ENCODE data around the gene ZNF408. TPM values are rescaled to one million over a fixed set of nuclear protein-coding genes. Genes with fewer than 3 reads are reported as not detected.
"Not testable (repeated sequence)": the region's sequence is repeated elsewhere in the genome, so short reads cannot be mapped to it uniquely, and the experiment has no call there.

The ZNF408 gene
- total RNA-seq, 1 donor from 2014 or later, result 14.9 TPM

DNA sequence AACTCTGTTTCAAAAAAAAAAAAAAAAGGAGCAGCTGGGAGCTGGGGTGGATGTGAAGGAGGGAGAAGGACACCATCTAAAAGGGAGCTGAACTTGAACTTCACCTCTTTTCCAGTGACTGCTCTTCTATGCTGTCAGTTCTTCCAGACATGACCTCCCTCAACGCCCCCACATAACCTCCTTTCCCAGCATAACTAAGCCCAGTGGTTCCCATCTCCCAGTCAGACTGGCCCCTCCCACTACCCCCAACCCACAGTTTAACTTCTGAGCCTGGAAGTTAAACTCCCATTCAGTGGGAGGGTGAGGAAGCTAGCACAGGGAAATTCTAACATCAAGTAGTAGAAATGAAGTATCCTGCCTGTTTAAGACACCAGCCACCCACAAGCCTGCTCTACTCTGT is 2.2 kb upstream of the ZNF408 start:
- H3K4me3 Mint-ChIP-seq, result peak overlapping the region; percentile 62
- no peaks in the 10 kb centered on the region for H3K9me3 Mint-ChIP-seq
- no peaks in the 10 kb centered on the region for H3K27me3 Mint-ChIP-seq
- peaks cover 33% of the 10 kb centered on the region for H3K4me1 Mint-ChIP-seq (ENCODE audit: unreplicated experiment)
- no peak for DNase-seq (ENCODE audit: extremely low spot score, unreplicated experiment)
- TF ChIP-seq, protein P1, sequence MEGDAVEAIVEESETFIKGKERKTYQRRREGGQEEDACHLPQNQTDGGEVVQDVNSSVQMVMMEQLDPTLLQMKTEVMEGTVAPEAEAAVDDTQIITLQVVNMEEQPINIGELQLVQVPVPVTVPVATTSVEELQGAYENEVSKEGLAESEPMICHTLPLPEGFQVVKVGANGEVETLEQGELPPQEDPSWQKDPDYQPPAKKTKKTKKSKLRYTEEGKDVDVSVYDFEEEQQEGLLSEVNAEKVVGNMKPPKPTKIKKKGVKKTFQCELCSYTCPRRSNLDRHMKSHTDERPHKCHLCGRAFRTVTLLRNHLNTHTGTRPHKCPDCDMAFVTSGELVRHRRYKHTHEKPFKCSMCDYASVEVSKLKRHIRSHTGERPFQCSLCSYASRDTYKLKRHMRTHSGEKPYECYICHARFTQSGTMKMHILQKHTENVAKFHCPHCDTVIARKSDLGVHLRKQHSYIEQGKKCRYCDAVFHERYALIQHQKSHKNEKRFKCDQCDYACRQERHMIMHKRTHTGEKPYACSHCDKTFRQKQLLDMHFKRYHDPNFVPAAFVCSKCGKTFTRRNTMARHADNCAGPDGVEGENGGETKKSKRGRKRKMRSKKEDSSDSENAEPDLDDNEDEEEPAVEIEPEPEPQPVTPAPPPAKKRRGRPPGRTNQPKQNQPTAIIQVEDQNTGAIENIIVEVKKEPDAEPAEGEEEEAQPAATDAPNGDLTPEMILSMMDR (conservative IDR thresholded peaks at IDR 0.05), result no peak
- H3K27ac Mint-ChIP-seq, result peak overlapping the region; percentile 85
- H3K36me3 Mint-ChIP-seq, result peaks cover 5% of the 10 kb centered on the region

DNA sequence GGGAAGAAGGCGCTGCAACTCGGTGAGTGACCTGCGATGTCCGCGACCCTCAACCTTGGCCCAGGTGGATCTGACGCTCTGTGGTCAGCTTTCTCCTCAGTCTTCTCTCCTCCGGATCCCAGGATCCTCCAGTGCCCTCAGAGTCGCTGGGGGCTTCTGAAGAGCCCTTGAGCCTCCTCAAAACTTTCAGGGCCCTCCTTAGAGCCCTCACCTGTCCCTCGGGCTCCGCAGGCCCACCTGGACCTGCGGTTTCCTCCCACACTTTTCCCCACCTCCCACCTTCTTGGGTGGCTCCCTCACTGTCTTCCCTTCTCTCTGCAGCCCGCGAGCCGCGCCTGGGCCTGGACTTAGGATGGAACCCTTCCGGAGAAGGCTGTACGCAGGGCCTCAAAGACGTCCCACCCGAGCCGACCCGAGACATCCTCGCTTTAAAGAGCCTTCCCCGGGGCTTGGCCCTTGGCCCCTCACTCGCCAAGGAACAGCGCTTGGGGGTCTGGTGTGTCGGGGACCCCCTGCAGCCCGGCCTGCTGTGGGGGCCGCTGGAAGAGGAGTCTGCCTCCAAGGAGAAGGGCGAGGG is 335 bp downstream of the ZNF408 start:
- DNase-seq (ENCODE audit: extremely low spot score, unreplicated experiment), result no peak
- peaks cover 5% of the 10 kb centered on the region for H3K36me3 Mint-ChIP-seq
- no peaks in the 10 kb centered on the region for H3K27me3 Mint-ChIP-seq
- H3K27ac Mint-ChIP-seq, result peak overlapping the region; percentile 99
- peak overlapping the region; percentile 100 for H3K4me3 Mint-ChIP-seq
- no peaks in the 10 kb centered on the region for H3K9me3 Mint-ChIP-seq
- TF ChIP-seq, protein P1 (conservative IDR thresholded peaks at IDR 0.05), result no peak
- peaks cover 26% of the 10 kb centered on the region for H3K4me1 Mint-ChIP-seq (ENCODE audit: unreplicated experiment)

DNA sequence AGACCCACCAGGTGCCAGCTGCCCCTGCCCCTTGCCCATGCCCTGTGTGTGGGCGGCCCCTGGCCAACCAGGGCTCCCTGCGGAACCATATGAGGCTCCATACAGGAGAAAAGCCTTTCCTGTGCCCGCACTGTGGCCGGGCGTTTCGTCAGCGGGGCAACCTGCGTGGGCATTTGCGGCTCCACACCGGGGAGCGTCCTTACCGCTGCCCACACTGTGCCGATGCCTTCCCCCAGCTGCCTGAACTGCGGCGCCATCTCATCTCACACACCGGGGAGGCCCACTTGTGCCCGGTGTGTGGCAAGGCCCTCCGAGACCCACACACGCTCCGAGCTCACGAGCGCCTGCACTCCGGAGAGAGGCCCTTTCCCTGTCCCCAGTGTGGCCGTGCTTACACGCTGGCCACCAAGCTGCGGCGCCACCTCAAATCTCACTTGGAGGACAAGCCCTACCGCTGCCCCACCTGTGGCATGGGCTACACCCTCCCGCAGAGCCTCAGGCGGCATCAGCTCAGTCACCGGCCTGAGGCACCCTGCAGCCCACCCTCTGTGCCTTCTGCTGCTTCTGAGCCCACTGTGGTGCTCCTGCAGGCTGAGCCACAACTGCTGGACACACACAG is 4.3 kb downstream of the ZNF408 start:
- Mint-ChIP-seq H3K27me3 (no peaks in the 10 kb centered on the region), H3K36me3 (peaks cover 5% of the 10 kb centered on the region), H3K27ac (no peak overlapping the region), H3K9me3 (no peaks in the 10 kb centered on the region), H3K4me3 (no peak overlapping the region), H3K4me1 (ENCODE audit: unreplicated experiment) (peaks cover 10% of the 10 kb centered on the region)
- DNase-seq (ENCODE audit: extremely low spot score, unreplicated experiment), result no peak
- TF ChIP-seq, protein P1 (conservative IDR thresholded peaks at IDR 0.05), result no peak

DNA sequence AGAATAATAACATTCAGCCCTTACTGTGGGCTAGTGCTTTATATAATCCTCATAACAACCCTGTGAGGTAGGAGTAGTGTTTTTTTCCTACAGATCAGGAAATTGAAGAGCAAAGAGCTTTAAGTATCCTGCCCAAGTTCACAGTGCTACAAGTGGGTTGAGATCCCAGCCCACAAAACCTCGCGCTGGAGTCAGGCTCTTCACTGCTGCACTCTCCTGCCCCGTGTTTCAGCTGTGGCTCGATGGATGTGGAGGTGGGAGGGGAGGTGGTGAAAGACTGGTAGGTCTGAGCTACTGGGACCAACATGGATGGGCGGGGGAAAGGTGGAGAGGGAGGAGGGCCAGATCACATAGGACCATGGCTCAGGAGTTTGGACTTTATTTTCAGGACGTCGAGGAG is 6.1 kb downstream of the ZNF408 start:
- no peak overlapping the region for H3K4me3 Mint-ChIP-seq
- no peaks in the 10 kb centered on the region for H3K4me1 Mint-ChIP-seq (ENCODE audit: unreplicated experiment)
- no peak overlapping the region for H3K27ac Mint-ChIP-seq
- peaks cover 5% of the 10 kb centered on the region for H3K36me3 Mint-ChIP-seq
- H3K9me3 Mint-ChIP-seq, result no peaks in the 10 kb centered on the region
- no peak for DNase-seq (ENCODE audit: extremely low spot score, unreplicated experiment)
- TF ChIP-seq, protein P1 (conservative IDR thresholded peaks at IDR 0.05), result no peak
- no peaks in the 10 kb centered on the region for H3K27me3 Mint-ChIP-seq

DNA sequence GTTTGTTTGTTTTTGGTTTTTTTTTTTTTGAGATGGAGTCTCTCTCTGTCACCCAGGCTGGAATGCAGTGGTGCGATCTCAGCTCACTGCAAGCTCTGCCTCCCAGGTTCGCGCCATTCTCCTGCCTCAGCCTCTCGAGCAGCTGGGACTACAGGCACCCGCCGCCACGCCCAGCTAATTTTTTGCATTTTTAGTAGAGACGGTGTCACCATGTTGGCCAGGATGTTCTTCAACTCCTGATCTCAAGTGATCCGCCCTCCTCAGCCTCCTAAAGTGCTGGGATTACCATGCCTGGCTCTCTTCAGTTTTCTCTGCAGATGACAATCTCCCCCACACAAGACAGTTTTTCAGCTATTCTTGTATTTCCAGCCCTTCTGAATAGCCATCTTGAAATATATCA is 8.5 kb downstream of the ZNF408 start:
- H3K27me3 Mint-ChIP-seq; H3K4me1 Mint-ChIP-seq (ENCODE audit: unreplicated experiment); H3K4me3 Mint-ChIP-seq; H3K9me3 Mint-ChIP-seq; DNase-seq (ENCODE audit: extremely low spot score, unreplicated experiment); H3K36me3 Mint-ChIP-seq: not testable (repeated sequence)
- H3K27ac Mint-ChIP-seq, result peak overlapping the region; percentile 57

DNA sequence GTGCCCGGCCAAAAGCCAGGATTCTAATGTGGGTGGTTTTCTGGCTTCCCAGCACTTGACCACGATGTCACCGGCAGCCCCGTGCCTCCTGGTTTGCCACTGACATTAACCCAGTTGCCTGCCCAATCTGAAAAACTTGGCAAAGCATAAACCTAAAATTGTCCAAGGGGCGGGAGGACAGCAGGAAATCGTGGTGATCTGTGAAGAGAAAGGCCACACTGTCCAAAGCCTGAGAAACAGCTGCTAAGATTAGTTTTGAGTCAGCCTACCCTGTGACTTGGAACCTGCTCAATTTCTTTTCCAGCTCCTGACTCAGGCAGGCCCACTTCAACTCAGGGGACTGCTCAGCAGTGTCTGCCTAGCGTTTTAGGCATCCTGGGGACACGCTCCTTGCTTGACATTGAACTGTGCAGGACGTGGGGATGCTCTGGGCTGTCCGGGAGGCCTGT is 10.0 kb downstream of the ZNF408 start:
- H3K4me1 Mint-ChIP-seq (ENCODE audit: unreplicated experiment), result no peaks in the 10 kb centered on the region
- DNase-seq (ENCODE audit: extremely low spot score, unreplicated experiment), result no peak
- no peak overlapping the region for H3K27ac Mint-ChIP-seq
- H3K4me3 Mint-ChIP-seq, result no peak overlapping the region
- no peaks in the 10 kb centered on the region for H3K27me3 Mint-ChIP-seq
- no peaks in the 10 kb centered on the region for H3K36me3 Mint-ChIP-seq
- TF ChIP-seq, protein P1 (conservative IDR thresholded peaks at IDR 0.05), result no peak
- H3K9me3 Mint-ChIP-seq, result no peaks in the 10 kb centered on the region

Measured in type B pancreatic cell (in vitro differentiated cells).